Keratinocyte (primary cell): ENCODE results near the gene GRIA1. TPM values are rescaled to one million over a fixed set of nuclear protein-coding genes. Genes with fewer than 3 reads are reported as not detected.

Experiments
- DNase-seq: peaks from one replicate; pipeline ENCODE4 v3.0.0-alpha.2; 2011; ENCODE audit warnings: low read depth, missing footprints, low spot score
- FAIRE-seq: peaks from 2 replicates; lab custom pipeline; 2011; peaks lifted over from hg19 to GRCh38; lab: Jason Lieb, UNC
- H2AFZ ChIP-seq: 2 replicates; pipeline ENCODE4 v1.6.0; 2012; ENCODE audit warnings: low read length, control low read depth, inconsistent platforms; ENCODE audit not compliant: control insufficient read depth
- H3K27ac ChIP-seq: 2 replicates; pipeline ENCODE4 v1.5.1; 2011; ENCODE audit warnings: low read length; ENCODE audit not compliant: control insufficient read depth, insufficient read depth
- H3K27me3 ChIP-seq: 3 replicates; pipeline ENCODE4 v1.6.0; 2011; ENCODE audit warnings: low read length; ENCODE audit not compliant: control insufficient read depth, insufficient read depth; ENCODE audit errors: extremely low read depth
- H3K36me3 ChIP-seq, 2 experiments: 2 replicates in 1 of 2; 3 replicates in 1 of 2; pipeline ENCODE4 v1.5.1; 2011; ENCODE audit warnings: low read length in 2 of 2, mild to moderate bottlenecking in 1 of 2; ENCODE audit not compliant: control insufficient read depth in 2 of 2, insufficient read depth in 2 of 2; ENCODE audit errors: extremely low read depth in 1 of 2
- H3K4me1 ChIP-seq: 3 replicates; pipeline ENCODE4 v1.5.1; 2011; ENCODE audit warnings: low read length; ENCODE audit not compliant: control insufficient read depth, insufficient read depth; ENCODE audit errors: extremely low read depth
- H3K4me2 ChIP-seq: 3 replicates; pipeline ENCODE4 v1.6.0; 2011; ENCODE audit warnings: low read depth, low read length; ENCODE audit not compliant: control insufficient read depth, insufficient read depth; ENCODE audit errors: extremely low read depth
- H3K4me3 ChIP-seq, 3 experiments: fragments of 200-600 bp in 1 of 3; sonication (generic) in 1 of 3; 2 replicates in 2 of 3; 3 replicates in 1 of 3; pipeline ENCODE4 v1.5.1; 2011 to 2016; ENCODE audit warnings: low read length in 3 of 3, mild to moderate bottlenecking in 3 of 3, control low read depth in 2 of 3, inconsistent platforms in 1 of 3, low read depth in 1 of 3, mixed read lengths in 1 of 3, mixed run types in 1 of 3, moderate library complexity in 1 of 3; ENCODE audit not compliant: control insufficient read depth in 2 of 3, insufficient read depth in 2 of 3; ENCODE audit errors: extremely low read depth in 1 of 3
- H3K79me2 ChIP-seq: 2 replicates; pipeline ENCODE4 v1.6.0; 2012; ENCODE audit warnings: low read length; ENCODE audit not compliant: control insufficient read depth, insufficient read depth
- H3K9ac ChIP-seq: 3 replicates; pipeline ENCODE4 v1.6.0; 2011; ENCODE audit warnings: low read length; ENCODE audit not compliant: control insufficient read depth, insufficient read depth; ENCODE audit errors: extremely low read depth
- H3K9me1 ChIP-seq: 3 replicates; pipeline ENCODE4 v1.6.0; 2011; ENCODE audit warnings: low read length; ENCODE audit not compliant: control insufficient read depth, insufficient read depth; ENCODE audit errors: extremely low read depth
- H3K9me3 ChIP-seq: 2 replicates; pipeline ENCODE4 v1.5.1; 2012; ENCODE audit warnings: low read depth, low read length; ENCODE audit not compliant: control insufficient read depth
- H4K20me1 ChIP-seq: 3 replicates; pipeline ENCODE4 v1.6.0; 2011; ENCODE audit warnings: low read length; ENCODE audit not compliant: control insufficient read depth, insufficient read depth; ENCODE audit errors: extremely low read depth
- EZH2 ChIP-seq: IDR thresholded peaks from one replicate; pipeline ENCODE4 v1.6.1; 2012; ENCODE audit warnings: inconsistent platforms, mild to moderate bottlenecking, low read length, moderate library complexity
- dilution Hi-C: fragments of 300-500 bp; cut with MboI; formaldehyde crosslinking; loops from one replicate; pipeline ENCODE4 v1.7.0; 2020; ENCODE audit warnings: low sequenced_read_pairs; ENCODE audit not compliant: extremely low pct_ligation_motif_present
- polyA plus RNA-seq, 5 experiments: library from polyadenylated mRNA; depleted of rRNA in 3 of 5; stranded (reverse) in 3 of 5; stranded (forward) in 1 of 5; unstranded in 1 of 5; fragments of >200 nt; gene quantifications; 1 replicate in 1 of 5; 2 replicates in 3 of 5; 3 replicates in 1 of 5; pipeline versions ENCODE4 v1.2.1 to v1.2.3, GENCODE V29; 2011 to 2012; ENCODE audit warnings: missing spikeins in 2 of 5, low read depth in 1 of 5, low replicate concordance in 1 of 5
- TF ChIP-seq, protein P1 (sequence below), 3 experiments: IDR thresholded peaks in 1 of 3; conservative IDR thresholded peaks in 1 of 3; optimal IDR thresholded peaks in 1 of 3; 2 replicates in 2 of 3; 3 replicates in 1 of 3; pipeline versions ENCODE3 to v1.5.1; 2011; ENCODE audit warnings: low read length in 3 of 3, mild to moderate bottlenecking in 3 of 3, moderate library complexity in 2 of 3, control low read depth in 1 of 3, inconsistent platforms in 1 of 3; ENCODE audit not compliant: insufficient read depth in 2 of 3; ENCODE audit errors: extremely low read depth in 1 of 3

The GRIA1 gene
- polyA plus RNA-seq, 1 donor (not counting 4 experiments of a cell fraction or from before 2014, with no cell fraction given): not detected

DNA sequence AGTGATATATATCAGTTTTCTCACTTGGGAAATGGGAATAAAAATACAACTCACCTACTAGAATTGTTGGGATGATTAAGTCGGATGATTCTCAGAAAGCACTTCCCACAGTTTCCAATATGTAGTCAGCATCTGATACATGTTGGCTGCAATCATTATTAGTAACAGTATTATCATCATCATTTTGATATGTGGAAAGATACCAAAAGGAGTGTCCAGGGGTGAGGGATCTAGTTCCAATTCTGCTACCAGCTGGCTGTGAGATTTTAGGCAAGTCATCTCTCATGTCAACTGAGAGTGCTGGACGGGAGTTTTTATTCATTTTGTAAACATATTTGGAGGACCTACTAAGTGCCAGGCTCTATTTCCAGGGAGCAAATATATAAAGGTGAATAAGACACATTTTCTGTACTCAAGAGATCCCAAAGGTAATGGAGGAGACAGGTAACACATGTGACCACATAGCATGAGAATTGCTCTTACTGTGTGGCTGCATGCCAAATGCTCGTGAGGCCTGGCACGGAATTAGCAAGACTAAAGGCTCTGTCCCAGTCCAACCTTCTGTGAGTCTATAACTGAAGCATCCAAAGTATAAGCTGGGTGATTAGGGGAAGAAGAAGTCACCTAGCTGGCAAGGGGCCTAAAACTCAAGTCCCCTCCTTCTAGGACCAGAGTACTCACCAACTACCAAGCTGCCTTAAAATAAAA, 83.0 kb downstream of the GRIA1 start:
- DNase-seq (no peak), FAIRE-seq (peak; percentile 32)
- dilution Hi-C loops: no loop called here

GRCh38 chr5:153584126-153584959, 93.9 kb downstream of the GRIA1 start:
- H4K20me1 ChIP-seq: no peaks in the 10 kb centered on the region
- H3K79me2 ChIP-seq: no peaks in the 10 kb centered on the region
- TF ChIP-seq, protein P1, sequence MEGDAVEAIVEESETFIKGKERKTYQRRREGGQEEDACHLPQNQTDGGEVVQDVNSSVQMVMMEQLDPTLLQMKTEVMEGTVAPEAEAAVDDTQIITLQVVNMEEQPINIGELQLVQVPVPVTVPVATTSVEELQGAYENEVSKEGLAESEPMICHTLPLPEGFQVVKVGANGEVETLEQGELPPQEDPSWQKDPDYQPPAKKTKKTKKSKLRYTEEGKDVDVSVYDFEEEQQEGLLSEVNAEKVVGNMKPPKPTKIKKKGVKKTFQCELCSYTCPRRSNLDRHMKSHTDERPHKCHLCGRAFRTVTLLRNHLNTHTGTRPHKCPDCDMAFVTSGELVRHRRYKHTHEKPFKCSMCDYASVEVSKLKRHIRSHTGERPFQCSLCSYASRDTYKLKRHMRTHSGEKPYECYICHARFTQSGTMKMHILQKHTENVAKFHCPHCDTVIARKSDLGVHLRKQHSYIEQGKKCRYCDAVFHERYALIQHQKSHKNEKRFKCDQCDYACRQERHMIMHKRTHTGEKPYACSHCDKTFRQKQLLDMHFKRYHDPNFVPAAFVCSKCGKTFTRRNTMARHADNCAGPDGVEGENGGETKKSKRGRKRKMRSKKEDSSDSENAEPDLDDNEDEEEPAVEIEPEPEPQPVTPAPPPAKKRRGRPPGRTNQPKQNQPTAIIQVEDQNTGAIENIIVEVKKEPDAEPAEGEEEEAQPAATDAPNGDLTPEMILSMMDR (optimal IDR thresholded peaks at IDR 0.05 in 1 of 3, IDR thresholded peaks at IDR 0.05 in 1 of 3, conservative IDR thresholded peaks at IDR 0.05 in 1 of 3; ENCODE audit: extremely low read depth in 1 of 3, insufficient read depth in 2 of 3, low read length in 3 of 3): no peak
- no peak for TF ChIP-seq EZH2
- H3K9ac ChIP-seq: no peak overlapping the region
- FAIRE-seq: no peak
- no peak overlapping the region for H2AFZ ChIP-seq
- no peaks in the 10 kb centered on the region for H3K36me3 ChIP-seq
- H3K27me3 ChIP-seq: no peaks in the 10 kb centered on the region
- no peak overlapping the region for H3K4me2 ChIP-seq
- no peaks in the 10 kb centered on the region for H3K9me3 ChIP-seq
- dilution Hi-C loops: no loop called here
- no peak overlapping the region for H3K27ac ChIP-seq
- no peak overlapping the region for H3K4me3 ChIP-seq
- no peaks in the 10 kb centered on the region for H3K4me1 ChIP-seq
- DNase-seq: no peak
- H3K9me1 ChIP-seq: no peaks in the 10 kb centered on the region

More for the DNA sequence above, 83.0 kb downstream of the GRIA1 start:
- Histone ChIP-seq H3K27ac (no peak overlapping the region), H3K9ac (no peak overlapping the region), H3K4me2 (no peak overlapping the region), H2AFZ (no peak overlapping the region), H3K4me3 (no peak overlapping the region), H3K36me3 (no peaks in the 10 kb centered on the region), H3K4me1 (peaks cover 5% of the 10 kb centered on the region), H3K9me3 (no peaks in the 10 kb centered on the region), H3K9me1 (no peaks in the 10 kb centered on the region), H3K79me2 (no peaks in the 10 kb centered on the region), H3K27me3 (no peaks in the 10 kb centered on the region), H4K20me1 (no peaks in the 10 kb centered on the region)
- TF ChIP-seq, protein P1 (optimal IDR thresholded peaks at IDR 0.05 in 1 of 3, IDR thresholded peaks at IDR 0.05 in 1 of 3, conservative IDR thresholded peaks at IDR 0.05 in 1 of 3; ENCODE audit: extremely low read depth in 1 of 3, insufficient read depth in 2 of 3, low read length in 3 of 3): no peak
- TF ChIP-seq EZH2: no peak
